ENCODE data around the gene ADA.
A peak's percentile ranks its signal among the peaks of the same experiment; 100 is the strongest.

DNA sequence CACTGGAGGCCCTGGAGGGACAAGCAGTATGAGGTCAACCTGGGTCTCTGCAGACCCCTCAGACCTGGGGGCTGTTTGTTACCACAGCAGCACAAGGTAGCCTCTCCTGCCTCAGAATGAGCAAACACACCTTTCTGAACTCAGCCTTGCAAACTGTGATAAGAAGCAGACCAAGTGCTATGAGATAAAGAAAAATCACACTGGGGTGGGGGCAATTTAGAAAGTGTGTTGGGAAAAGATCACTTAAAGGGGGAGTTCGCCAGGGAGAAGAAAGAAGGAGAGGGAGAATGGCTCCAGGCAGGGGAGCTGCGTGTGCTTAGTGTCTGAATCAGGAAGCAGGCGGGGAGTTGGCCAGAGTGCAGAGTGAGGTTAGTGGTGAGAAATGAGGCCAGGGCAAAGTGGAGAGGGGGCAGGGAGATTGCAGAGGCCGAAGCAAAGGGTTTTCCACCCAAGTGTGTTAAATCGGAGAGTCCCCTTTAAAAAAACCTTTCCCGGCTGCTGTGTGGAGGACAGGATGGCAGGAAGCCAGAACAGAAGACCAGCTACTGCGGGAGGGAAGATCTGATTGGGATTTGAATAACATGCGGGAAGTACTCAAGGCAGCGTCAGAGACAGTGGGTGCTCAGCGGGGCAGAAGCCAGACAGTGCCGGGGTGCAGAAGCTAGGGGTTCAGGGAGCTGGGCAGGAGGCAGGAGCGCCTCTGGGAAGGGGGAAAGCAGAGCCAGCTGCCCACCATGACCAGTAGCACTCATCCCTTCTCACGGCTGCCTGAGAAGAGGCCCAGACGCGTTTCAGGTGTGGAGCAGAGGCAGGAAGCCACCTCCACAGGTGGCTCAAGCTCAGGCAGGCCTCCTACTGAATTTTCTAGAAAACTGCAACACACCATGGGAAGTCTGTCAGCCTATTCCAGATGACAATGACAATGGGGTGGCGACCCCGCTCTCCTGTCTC, 9.0 kb downstream of the ADA start:
- TF ChIP-seq, protein P1, sequence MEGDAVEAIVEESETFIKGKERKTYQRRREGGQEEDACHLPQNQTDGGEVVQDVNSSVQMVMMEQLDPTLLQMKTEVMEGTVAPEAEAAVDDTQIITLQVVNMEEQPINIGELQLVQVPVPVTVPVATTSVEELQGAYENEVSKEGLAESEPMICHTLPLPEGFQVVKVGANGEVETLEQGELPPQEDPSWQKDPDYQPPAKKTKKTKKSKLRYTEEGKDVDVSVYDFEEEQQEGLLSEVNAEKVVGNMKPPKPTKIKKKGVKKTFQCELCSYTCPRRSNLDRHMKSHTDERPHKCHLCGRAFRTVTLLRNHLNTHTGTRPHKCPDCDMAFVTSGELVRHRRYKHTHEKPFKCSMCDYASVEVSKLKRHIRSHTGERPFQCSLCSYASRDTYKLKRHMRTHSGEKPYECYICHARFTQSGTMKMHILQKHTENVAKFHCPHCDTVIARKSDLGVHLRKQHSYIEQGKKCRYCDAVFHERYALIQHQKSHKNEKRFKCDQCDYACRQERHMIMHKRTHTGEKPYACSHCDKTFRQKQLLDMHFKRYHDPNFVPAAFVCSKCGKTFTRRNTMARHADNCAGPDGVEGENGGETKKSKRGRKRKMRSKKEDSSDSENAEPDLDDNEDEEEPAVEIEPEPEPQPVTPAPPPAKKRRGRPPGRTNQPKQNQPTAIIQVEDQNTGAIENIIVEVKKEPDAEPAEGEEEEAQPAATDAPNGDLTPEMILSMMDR (conservative IDR thresholded peaks at IDR 0.05 in 1 of 2, IDR thresholded peaks at IDR 0.05 in 1 of 2; ENCODE audit: extremely low read depth in 1 of 2, insufficient read depth in 1 of 2, low read depth in 1 of 2, low read length in 2 of 2), result peak in 1 of 2 donors; percentile 35
- no peak for TF ChIP-seq EZH2 (IDR thresholded peaks at IDR 0.05; ENCODE audit: borderline replicate concordance, low read length)
